CD4-positive, alpha-beta memory T cell (primary cell): ENCODE measurements around the gene BDNF. TPM values are rescaled to one million over a fixed set of nuclear protein-coding genes. Genes with fewer than 3 reads are reported as not detected.

Experiments
- CTCF ChIA-PET: fragments of 350-600 bp; sonication (Branson Sonifier 250); formaldehyde crosslinking; loops from one replicate; lab custom pipeline; 2021; ENCODE audit warnings: inconsistent platforms; ENCODE audit not compliant: partially characterized antibody; lab: Charles Lee
- POLR2A ChIA-PET: fragments of 350-600 bp; sonication (Branson Sonifier 250); formaldehyde crosslinking; loops from one replicate; lab custom pipeline; 2021; ENCODE audit not compliant: partially characterized antibody; lab: Charles Lee
- DNase-seq, 5 donors: peaks; one replicate each; pipeline versions ENCODE4 v3.0.0 to v3.0.0-alpha.2; 2020 to 2022; ENCODE audit warnings: mixed read lengths in 1 of 5
- H3K27ac ChIP-seq: one replicate; pipeline ENCODE4 v1.7.0; 2013; ENCODE audit warnings: low read depth, low read length
- H3K27me3 ChIP-seq: 2 replicates; pipeline ENCODE4 v1.7.0; 2013; ENCODE audit warnings: mild to moderate bottlenecking, low read length, moderate library complexity; ENCODE audit not compliant: insufficient read depth
- H3K36me3 ChIP-seq: 2 replicates; pipeline ENCODE4 v1.7.0; 2013; ENCODE audit warnings: mild to moderate bottlenecking, low read length, moderate library complexity; ENCODE audit not compliant: insufficient read depth
- H3K4me1 ChIP-seq: 2 replicates; pipeline ENCODE4 v1.7.0; 2013; ENCODE audit warnings: mild to moderate bottlenecking, low read length, moderate library complexity; ENCODE audit not compliant: insufficient read depth
- H3K4me3 ChIP-seq, 2 donors: one replicate each; pipeline ENCODE4 v1.7.0; 2013; ENCODE audit warnings: low read length in 2 of 2, mild to moderate bottlenecking in 1 of 2
- H3K9me3 ChIP-seq, 2 donors: one replicate each; pipeline ENCODE4 v1.7.0; 2013; ENCODE audit warnings: low read length in 2 of 2, control low read depth in 1 of 2; ENCODE audit not compliant: control insufficient read depth in 1 of 2
- H3K27ac Mint-ChIP-seq, 7 donors: one replicate each; pipeline ENCODE4 v1.8.0; 2020 to 2021; ENCODE audit warnings: mixed read lengths in 7 of 7, mild to moderate bottlenecking in 6 of 7, inconsistent platforms in 3 of 7, moderate library complexity in 3 of 7
- H3K27me3 Mint-ChIP-seq, 2 donors: one replicate each; pipeline ENCODE4 v1.8.0; 2020 to 2021; ENCODE audit warnings: mixed read lengths in 2 of 2
- H3K36me3 Mint-ChIP-seq, 2 donors: one replicate each; pipeline ENCODE4 v1.8.0; 2020 to 2021; ENCODE audit warnings: mixed read lengths in 2 of 2, inconsistent platforms in 1 of 2, mild to moderate bottlenecking in 1 of 2
- H3K4me1 Mint-ChIP-seq, 4 donors: one replicate each; pipeline ENCODE4 v1.8.0; 2020 to 2021; ENCODE audit warnings: mixed read lengths in 4 of 4, mild to moderate bottlenecking in 1 of 4
- H3K4me3 Mint-ChIP-seq, 8 donors: one replicate each; pipeline ENCODE4 v1.8.0; 2020 to 2021; ENCODE audit warnings: mixed read lengths in 8 of 8, mild to moderate bottlenecking in 7 of 8, moderate library complexity in 6 of 8, inconsistent platforms in 3 of 8
- H3K9me3 Mint-ChIP-seq, 8 donors: one replicate each; pipeline ENCODE4 v1.8.0; 2020 to 2021; ENCODE audit warnings: mixed read lengths in 8 of 8, mild to moderate bottlenecking in 5 of 8, inconsistent platforms in 3 of 8, moderate library complexity in 1 of 8
- intact Hi-C: fragments of 100-400 bp; cut with micrococcal nuclease; formaldehyde crosslinking; loops from one replicate; pipeline ENCODE4 v1.15.1; 2023
- polyA plus RNA-seq, 2 donors: library from polyadenylated mRNA; unstranded; fragments of 300-500 nt; fragmentation: Illumina TruSeq; gene quantifications; one replicate each; pipeline ENCODE4 v1.2.3, GENCODE V29; 2021
- total RNA-seq, 2 experiments: library from RNA; stranded (reverse); gene quantifications; one replicate each; pipeline ENCODE4 v1.2.3, GENCODE V29; 2021

Gene BDNF
- total and polyA plus RNA-seq, 4 experiments from 2014 or later, result not detected

- peaks cover 0 to 29% (median 18%) of the 10 kb centered on the region in 8 donors for H3K9me3 Mint-ChIP-seq
- no peak overlapping the region for H3K27ac Mint-ChIP-seq
- H3K4me3 Mint-ChIP-seq, result no peak overlapping the region
- peaks cover 24% of the 10 kb centered on the region for H3K27me3 ChIP-seq
- peaks cover 0 to 12% (median 6%) of the 10 kb centered on the region in 4 donors for H3K4me1 Mint-ChIP-seq
- DNase-seq, result no peak
- peaks cover 4 to 9% of the 10 kb centered on the region in 2 donors for H3K36me3 Mint-ChIP-seq
- CTCF ChIA-PET, result no interaction called here
- POLR2A ChIA-PET, result no interaction called here
- no peak overlapping the region for H3K4me3 ChIP-seq
- H3K9me3 ChIP-seq, result no peaks in the 10 kb centered on the region
- H3K27me3 Mint-ChIP-seq, result peaks cover 39 to 40% of the 10 kb centered on the region in 2 donors
- intact Hi-C loops, result no loop called here
- no peaks in the 10 kb centered on the region for H3K4me1 ChIP-seq
- no peak overlapping the region for H3K27ac ChIP-seq
- H3K36me3 ChIP-seq, result no peaks in the 10 kb centered on the region
Observed at GRCh38 chr11:27717801-27718229, 17.6 kb upstream of the BDNF start.

GRCh38 chr11:27717377-27717776 is 17.1 kb upstream of the BDNF start:
- DNase-seq, result no peak
- POLR2A ChIA-PET, result no interaction called here
- Mint-ChIP-seq H3K36me3 (peaks cover 4 to 9% of the 10 kb centered on the region in 2 donors), H3K27me3 (peaks cover 39 to 40% of the 10 kb centered on the region in 2 donors), H3K4me1 (peaks cover 0 to 12% (median 6%) of the 10 kb centered on the region in 4 donors), H3K4me3 (no peak overlapping the region), H3K27ac (no peak overlapping the region), H3K9me3 (peaks cover 0 to 29% (median 18%) of the 10 kb centered on the region in 8 donors)
- Histone ChIP-seq H3K36me3 (no peaks in the 10 kb centered on the region), H3K4me1 (no peaks in the 10 kb centered on the region), H3K27ac (no peak overlapping the region), H3K27me3 (peaks cover 24% of the 10 kb centered on the region), H3K9me3 (no peaks in the 10 kb centered on the region), H3K4me3 (no peak overlapping the region)
- intact Hi-C loops, result no loop called here
- CTCF ChIA-PET, result no interaction called here

GRCh38 chr11:27716835-27717234 is 16.6 kb upstream of the BDNF start:
- ChIA-PET CTCF (no interaction called here), POLR2A (no interaction called here)
- Mint-ChIP-seq H3K36me3 (peaks cover 4 to 9% of the 10 kb centered on the region in 2 donors), H3K4me1 (peaks cover 0 to 12% (median 4%) of the 10 kb centered on the region in 4 donors), H3K4me3 (no peak overlapping the region), H3K9me3 (peaks cover 0 to 29% (median 18%) of the 10 kb centered on the region in 8 donors), H3K27ac (no peak overlapping the region), H3K27me3 (peaks cover 36% of the 10 kb centered on the region in 2 donors)
- no peak for DNase-seq
- peaks cover 21% of the 10 kb centered on the region for H3K27me3 ChIP-seq
- no peaks in the 10 kb centered on the region for H3K36me3 ChIP-seq
- H3K27ac ChIP-seq, result no peak overlapping the region
- no peak overlapping the region for H3K4me3 ChIP-seq
- intact Hi-C loops, result no loop called here
- H3K4me1 ChIP-seq, result no peaks in the 10 kb centered on the region
- H3K9me3 ChIP-seq, result no peaks in the 10 kb centered on the region

- Histone ChIP-seq H3K27ac (no peak overlapping the region), H3K4me3 (no peak overlapping the region), H3K4me1 (no peaks in the 10 kb centered on the region), H3K9me3 (no peaks in the 10 kb centered on the region), H3K36me3 (no peaks in the 10 kb centered on the region), H3K27me3 (peaks cover 15% of the 10 kb centered on the region)
- Mint-ChIP-seq H3K4me3 (no peak overlapping the region), H3K9me3 (peaks cover 0 to 24% (median 17%) of the 10 kb centered on the region in 8 donors), H3K36me3 (peaks cover 4 to 8% of the 10 kb centered on the region in 2 donors), H3K4me1 (peaks cover 0 to 12% (median 4%) of the 10 kb centered on the region in 4 donors), H3K27ac (no peak overlapping the region), H3K27me3 (peaks cover 31 to 32% of the 10 kb centered on the region in 2 donors)
- POLR2A ChIA-PET, result no interaction called here
- CTCF ChIA-PET, result no interaction called here
- intact Hi-C loops, result no loop called here
- no peak for DNase-seq
Observed at GRCh38 chr11:27716216-27716615, 16.0 kb upstream of the BDNF start.

- Histone ChIP-seq H3K9me3 (no peaks in the 10 kb centered on the region), H3K36me3 (no peaks in the 10 kb centered on the region), H3K4me3 (no peak overlapping the region), H3K27me3 (no peaks in the 10 kb centered on the region), H3K4me1 (no peaks in the 10 kb centered on the region), H3K27ac (no peak overlapping the region)
- Mint-ChIP-seq H3K4me1 (no peaks in the 10 kb centered on the region), H3K36me3 (no peaks in the 10 kb centered on the region), H3K9me3 (peaks cover 0 to 4% (median 0%) of the 10 kb centered on the region in 8 donors), H3K27me3 (peaks cover 5 to 12% of the 10 kb centered on the region in 2 donors), H3K27ac (no peak overlapping the region), H3K4me3 (no peak overlapping the region)
- POLR2A ChIA-PET, result no interaction called here
- DNase-seq, result no peak
- CTCF ChIA-PET, result no interaction called here
- intact Hi-C loops, result no loop called here
Observed at GRCh38 chr11:27711725-27712124, 11.5 kb upstream of the BDNF start.

- H3K4me1 ChIP-seq, result no peaks in the 10 kb centered on the region
- POLR2A ChIA-PET, result no interaction called here
- peaks cover 4 to 14% of the 10 kb centered on the region in 2 donors for H3K27me3 Mint-ChIP-seq
Observed at GRCh38 chr11:27710536-27710935, 10.3 kb upstream of the BDNF start.

GRCh38 chr11:27707676-27708075 is 7.4 kb upstream of the BDNF start:
- no peaks in the 10 kb centered on the region for H3K4me1 ChIP-seq
- intact Hi-C loops, result no loop called here
- no peak for DNase-seq
- H3K27ac Mint-ChIP-seq, result no peak overlapping the region
- no peaks in the 10 kb centered on the region for H3K36me3 ChIP-seq
- H3K9me3 Mint-ChIP-seq, result peaks cover 0 to 2% (median 0%) of the 10 kb centered on the region in 8 donors
- POLR2A ChIA-PET, result no interaction called here
- CTCF ChIA-PET, result no interaction called here
- no peaks in the 10 kb centered on the region for H3K36me3 Mint-ChIP-seq
- H3K4me3 Mint-ChIP-seq, result no peak overlapping the region
- H3K4me1 Mint-ChIP-seq, result no peaks in the 10 kb centered on the region
- no peaks in the 10 kb centered on the region for H3K9me3 ChIP-seq
- H3K27me3 Mint-ChIP-seq, result peaks cover 12 to 23% of the 10 kb centered on the region in 2 donors
- no peak overlapping the region for H3K27ac ChIP-seq
- H3K27me3 ChIP-seq, result no peaks in the 10 kb centered on the region
- no peak overlapping the region for H3K4me3 ChIP-seq

More at GRCh38 chr11:27710536-27710935, 10.3 kb upstream of the BDNF start:
- H3K4me3 Mint-ChIP-seq, result no peak overlapping the region
- H3K36me3 ChIP-seq, result no peaks in the 10 kb centered on the region
- peaks cover 0 to 2% (median 0%) of the 10 kb centered on the region in 8 donors for H3K9me3 Mint-ChIP-seq
- H3K27me3 ChIP-seq, result no peaks in the 10 kb centered on the region
- DNase-seq, result no peak
- H3K36me3 Mint-ChIP-seq, result no peaks in the 10 kb centered on the region
- H3K4me3 ChIP-seq, result no peak overlapping the region
- CTCF ChIA-PET, result interaction anchor here (1.6 kb wide), 1 partner anchor 12 kb away, joined by 4 read pairs; no protein-coding TSS in a partner anchor
- H3K27ac ChIP-seq, result no peak overlapping the region
- no peaks in the 10 kb centered on the region for H3K4me1 Mint-ChIP-seq
- H3K9me3 ChIP-seq, result no peaks in the 10 kb centered on the region
- no peak overlapping the region for H3K27ac Mint-ChIP-seq
- intact Hi-C loops, result no loop called here
